GM18508 (cell line): ENCODE data around the gene ROPN1L.

Source experiments
- ATAC-seq: cut with Tn5 transposase; IDR thresholded peaks from one replicate; pipeline ENCODE4 v1.9.1; 2021; ENCODE audit warnings: moderate number of reproducible peaks; ENCODE audit not compliant: insufficient read depth, unreplicated experiment

Gene ROPN1L

GRCh38 chr5:10456583-10457420 is 15.1 kb downstream of the ROPN1L start:
- ATAC-seq, result no peak

DNA sequence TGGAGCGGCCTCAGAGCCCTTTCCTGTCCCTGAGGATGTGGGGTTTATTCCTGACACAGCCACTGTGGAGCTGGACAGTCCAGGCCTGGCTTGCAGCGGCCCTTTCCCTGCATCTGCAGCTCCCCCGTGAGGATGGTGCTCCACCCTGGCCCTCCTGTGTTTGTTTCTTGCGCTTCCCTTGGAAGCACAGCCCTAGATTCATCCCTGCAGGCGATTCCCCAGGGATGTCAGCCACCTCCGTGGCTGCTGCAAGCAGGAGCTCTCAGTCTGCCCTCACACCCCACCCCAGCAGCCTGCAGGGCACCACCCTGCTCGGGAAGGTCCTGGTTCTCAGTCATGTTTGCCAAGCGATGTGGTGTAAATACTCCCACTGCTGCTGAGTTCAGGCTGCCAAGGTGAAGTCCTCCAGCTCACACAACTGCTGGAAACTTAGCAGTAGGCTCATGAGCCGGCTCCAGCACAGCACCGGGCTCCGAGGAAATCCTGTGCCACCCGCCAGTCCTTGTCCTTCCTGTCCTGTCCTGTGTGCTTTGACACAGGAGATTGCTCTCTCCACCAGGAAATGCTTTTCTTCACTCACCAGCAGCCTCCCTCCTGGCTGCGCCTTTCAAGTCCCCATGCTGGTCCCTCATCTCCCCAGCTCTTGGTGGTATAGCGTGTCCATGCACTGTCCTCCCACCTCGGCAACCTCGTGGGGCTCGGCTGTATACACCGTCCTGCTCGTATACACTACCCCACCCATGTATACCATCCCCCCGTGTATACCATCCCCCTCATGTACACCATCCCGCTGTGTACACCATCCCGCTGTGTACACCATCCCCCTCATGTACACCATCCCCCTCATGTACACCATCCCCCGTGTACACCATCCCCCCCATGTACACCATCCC is 16.2 kb downstream of the ROPN1L start:
- ATAC-seq, result no peak

DNA sequence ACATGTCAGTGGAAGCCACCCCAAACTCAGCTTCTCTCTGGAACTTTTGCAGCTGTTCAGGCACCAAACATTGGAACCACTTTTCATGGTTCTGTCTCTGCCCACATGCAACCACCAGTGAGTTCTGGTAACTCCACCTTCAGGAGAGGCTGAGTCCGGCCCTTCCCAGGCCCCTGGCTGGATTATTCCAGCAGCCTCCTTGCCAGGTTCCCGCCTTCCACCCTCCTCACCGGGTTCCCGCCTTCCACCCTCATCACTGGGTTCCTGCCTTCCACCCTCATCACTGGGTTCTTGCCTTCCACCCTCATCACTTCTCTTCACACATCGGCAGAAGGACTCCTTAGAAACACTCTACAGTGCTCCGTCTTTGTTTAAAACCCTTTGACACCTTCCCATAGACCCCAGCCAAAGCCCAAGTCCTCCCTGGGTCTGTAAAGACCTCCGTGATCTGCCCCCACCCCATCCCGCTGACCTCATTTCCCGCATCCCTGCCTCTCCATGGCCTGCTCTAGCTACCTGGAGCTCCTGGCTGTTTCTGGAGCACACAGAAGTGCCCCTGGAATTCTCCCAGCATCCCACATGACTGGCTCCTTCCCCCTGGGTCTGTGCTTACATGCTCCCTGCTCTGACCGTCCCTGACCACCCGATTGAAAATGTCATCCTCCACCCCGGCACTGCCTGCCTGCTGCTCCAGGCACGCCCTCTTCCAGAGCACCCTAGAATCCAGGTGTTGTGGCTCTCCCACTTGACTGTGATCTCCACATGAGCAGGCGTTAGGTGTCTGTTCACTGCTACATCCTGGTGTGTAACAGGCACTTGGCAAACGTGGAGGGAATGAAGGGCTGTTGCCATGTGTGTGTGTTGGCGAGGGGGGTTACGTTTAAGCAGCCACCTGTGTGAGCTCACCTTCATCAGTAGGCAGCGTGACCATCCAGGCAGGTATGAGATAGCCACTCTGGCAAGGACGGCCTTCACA is 17.7 kb downstream of the ROPN1L start:
- ATAC-seq, result no peak

- ATAC-seq, result no peak
These were observed 18.7 kb downstream of the ROPN1L start for GRCh38 chr5:10460252-10460906.

DNA sequence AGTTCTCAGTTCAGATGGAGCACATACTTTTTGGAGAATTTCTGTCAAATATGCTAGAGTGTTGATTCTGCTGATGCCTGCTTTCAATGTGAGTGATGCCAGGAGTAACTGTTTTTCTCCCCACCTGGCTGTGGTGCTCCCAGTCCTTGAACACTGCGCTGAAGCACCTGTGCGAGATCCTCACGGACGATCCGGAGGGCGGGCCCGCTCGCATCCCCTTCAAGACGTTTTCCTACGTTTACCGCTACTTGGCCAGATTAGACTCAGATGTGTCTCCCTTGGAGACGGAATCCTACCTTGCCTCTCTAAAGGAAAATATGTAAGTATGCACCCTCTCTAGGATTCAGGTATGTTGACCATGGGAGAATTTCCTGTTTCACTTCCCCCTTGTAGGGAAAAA is 19.4 kb downstream of the ROPN1L start:
- ATAC-seq, result no peak

- no peak for ATAC-seq
These were observed 20.4 kb downstream of the ROPN1L start for GRCh38 chr5:10461904-10462555.

DNA sequence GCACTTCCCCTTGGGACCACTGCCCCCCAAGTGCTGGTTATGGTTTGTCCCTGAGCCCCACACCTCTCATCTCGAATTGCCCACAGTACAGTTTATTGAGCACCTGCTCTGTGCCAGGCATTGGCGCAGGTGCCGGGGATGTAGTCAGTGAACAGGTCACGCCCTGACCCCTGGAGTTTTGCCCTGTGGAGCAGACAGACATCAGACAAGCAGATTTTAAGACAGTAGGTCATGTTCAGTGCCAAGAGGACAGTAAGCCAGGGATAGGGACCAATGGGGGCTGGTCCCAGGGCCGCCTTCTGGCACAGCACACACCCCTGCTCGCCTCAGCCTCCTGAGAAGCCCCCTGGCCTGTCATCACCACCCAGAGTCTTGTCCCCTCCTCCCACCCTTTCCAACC is 21.9 kb downstream of the ROPN1L start:
- ATAC-seq, result no peak

DNA sequence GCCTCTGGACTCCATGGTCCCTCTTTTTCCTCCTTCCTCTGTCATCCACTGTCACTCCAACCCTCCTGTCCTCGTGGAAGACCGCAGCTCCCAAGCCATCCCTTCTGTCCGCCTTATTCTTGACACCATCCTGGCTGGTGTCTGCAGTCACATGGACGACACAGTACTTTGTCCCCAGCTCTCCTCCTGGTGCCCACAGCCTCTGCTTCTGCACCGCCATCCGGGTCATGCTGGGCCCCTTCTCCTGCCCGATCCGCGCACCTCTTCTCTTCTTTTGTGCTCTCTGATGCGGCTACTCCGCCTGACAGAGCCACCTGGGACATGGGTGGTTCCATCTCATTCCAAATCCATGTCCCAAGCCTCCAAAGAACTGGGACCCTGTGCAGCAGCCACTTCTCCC is 22.5 kb downstream of the ROPN1L start:
- ATAC-seq, result no peak

GRCh38 chr5:10465726-10466125 is 24.0 kb downstream of the ROPN1L start:
- ATAC-seq, result no peak

DNA sequence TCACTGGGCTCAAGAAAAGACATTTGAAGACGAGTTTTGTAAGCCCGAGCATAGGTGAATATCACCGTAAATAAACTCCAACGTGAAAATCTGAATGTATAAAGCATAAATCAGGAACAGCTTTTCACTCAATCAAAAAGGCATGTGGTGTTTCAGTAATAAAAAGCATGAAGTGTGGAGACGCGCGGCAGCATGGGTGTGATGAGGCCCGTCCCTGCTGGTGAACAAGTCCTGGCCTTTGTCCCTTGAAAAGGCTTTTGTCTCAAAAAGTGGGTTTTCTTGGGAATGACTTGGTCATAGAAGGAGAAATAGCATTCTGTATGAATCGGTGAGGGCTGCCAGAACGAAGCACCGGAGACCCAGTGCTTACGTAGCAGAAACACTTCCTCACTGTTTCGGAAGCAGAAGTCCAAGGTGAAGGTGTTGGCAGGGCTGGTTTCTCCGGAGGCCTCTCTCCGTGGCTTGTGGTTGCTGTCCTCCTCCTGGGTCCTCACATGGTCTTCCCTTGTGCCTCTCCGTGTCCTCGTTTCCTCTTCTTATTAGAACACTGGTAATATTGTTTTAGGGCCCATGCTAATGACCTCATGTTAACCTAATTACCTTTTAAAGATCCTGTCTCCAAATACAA is 24.9 kb downstream of the ROPN1L start:
- no peak for ATAC-seq

DNA sequence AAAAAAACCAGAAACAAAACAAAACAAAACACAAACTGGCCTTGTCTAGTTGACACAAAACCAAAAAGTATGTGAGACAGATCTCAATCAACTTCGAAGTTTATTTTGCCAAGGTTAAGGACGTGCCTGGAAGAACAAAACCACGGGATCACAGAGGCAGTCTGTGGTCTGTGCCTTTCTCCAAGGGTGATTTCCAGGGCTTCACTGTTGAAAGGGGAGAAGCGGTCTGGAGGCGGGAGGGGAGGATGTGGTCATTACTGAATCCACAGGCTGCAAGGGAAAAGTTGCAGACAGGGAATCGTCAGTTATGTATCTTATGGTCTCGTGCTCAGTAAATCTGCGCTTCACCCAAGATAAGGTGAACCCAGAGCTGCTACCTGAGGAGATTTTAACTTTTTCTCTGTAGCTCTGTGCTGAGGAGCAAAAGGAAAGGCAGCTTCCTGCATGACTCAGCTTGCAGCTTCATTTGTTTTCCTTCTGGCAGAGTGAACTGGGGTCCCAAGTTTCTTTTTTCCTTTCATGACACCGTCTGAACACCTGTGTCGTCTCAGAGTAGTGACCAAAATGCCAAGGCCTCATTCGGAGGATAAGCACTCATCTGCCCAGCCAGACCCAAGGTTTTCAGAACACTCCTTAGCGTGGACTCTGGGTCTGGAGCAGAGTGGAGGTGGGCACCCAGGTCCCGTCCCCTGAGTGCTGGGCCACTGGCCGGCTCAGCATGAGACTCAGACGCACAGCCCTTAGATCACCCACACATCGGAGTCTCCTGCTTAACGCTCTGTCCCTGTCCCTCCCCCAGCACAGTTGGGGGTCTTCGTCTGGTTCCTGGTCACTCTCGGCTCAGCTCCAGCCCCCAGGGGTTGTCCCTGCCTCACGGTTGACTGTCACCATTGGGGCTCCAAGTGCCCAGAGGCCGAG is 25.9 kb downstream of the ROPN1L start:
- ATAC-seq, result no peak

DNA sequence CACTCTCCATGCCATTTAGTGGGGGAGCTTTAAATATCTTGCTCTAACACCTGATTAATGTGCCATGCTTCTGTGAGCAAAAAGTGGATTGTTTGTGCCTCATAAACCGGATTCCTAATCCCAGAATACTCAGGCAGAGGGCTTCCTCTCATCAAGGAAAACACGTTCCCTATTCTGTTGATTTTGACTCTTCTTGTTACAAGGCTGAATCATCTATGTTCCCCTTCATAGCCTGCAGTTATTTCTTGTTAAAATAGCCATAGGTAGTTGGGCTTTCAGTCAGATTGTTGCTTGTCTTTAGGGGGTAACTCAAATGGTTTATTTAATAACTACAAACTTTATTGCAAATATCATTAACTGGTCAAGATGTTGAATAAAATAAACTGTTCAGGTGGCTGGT is 26.6 kb downstream of the ROPN1L start:
- ATAC-seq, result no peak

GRCh38 chr5:10469253-10470050 is 27.8 kb downstream of the ROPN1L start:
- no peak for ATAC-seq

GRCh38 chr5:10470669-10471068 is 29.0 kb downstream of the ROPN1L start:
- no peak for ATAC-seq

- no peak for ATAC-seq
These were observed 30.0 kb downstream of the ROPN1L start for GRCh38 chr5:10471677-10472076.

DNA sequence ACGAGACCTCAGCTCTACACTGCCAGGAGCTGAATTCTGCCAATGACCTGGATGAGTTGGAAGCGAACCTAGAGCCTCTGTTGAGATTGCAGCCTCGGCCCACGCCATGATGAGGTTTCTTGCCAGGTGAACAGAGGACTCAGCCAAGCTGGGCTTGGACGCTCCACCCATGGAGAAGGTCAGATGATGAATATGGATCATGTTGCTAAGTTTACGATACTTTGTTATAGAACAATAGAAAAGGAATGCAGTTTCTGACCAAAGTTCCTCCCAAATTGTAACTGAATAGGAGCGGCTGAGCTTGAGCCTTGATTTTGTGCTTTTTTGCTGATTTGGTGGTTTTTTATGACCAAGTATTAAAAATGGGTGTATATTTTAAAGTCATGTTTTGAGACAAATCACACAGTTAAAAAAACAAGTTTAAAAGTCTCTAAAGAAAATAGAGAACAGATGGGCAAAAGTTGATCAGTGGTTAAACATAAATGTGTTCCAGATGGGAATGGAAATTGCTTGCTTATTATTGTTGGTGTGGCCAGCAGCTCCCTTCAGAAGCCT is 32.9 kb downstream of the ROPN1L start:
- ATAC-seq, result no peak
